Nephron progenitor cell (in vitro differentiated cells): ENCODE measurements around the gene TBCD.

ENCODE experiments used
- DNase-seq: peaks from one replicate; pipeline ENCODE4 v3.0.0; 2021
- H3K27ac Mint-ChIP-seq: 2 replicates; pipeline ENCODE4 v1.8.0; 2021; ENCODE audit warnings: mild to moderate bottlenecking, moderate library complexity, mixed read lengths
- H3K27me3 Mint-ChIP-seq: 2 replicates; pipeline ENCODE4 v1.8.0; 2021; ENCODE audit warnings: mild to moderate bottlenecking, low read depth, mixed read lengths; ENCODE audit not compliant: poor library complexity
- H3K36me3 Mint-ChIP-seq: 2 replicates; pipeline ENCODE4 v1.8.0; 2021; ENCODE audit warnings: low read depth, mixed read lengths
- H3K4me1 Mint-ChIP-seq: 2 replicates; pipeline ENCODE4 v1.8.0; 2021; ENCODE audit warnings: mixed read lengths
- H3K4me3 Mint-ChIP-seq: 2 replicates; pipeline ENCODE4 v1.8.0; 2021; ENCODE audit warnings: mild to moderate bottlenecking, moderate library complexity, mixed read lengths
- H3K9me3 Mint-ChIP-seq: 2 replicates; pipeline ENCODE4 v1.8.0; 2021; ENCODE audit warnings: mild to moderate bottlenecking, moderate library complexity, mixed read lengths
- CTCF ChIP-seq: fragments of 200-600 bp; sonication (generic); IDR thresholded peaks from 2 replicates; pipeline ENCODE4 v1.5.0; 2021; ENCODE audit warnings: antibody characterized with exemption

TBCD gene

GRCh38 chr17:82926716-82927115 lies 174.9 kb downstream of the TBCD start:
- Mint-ChIP-seq H3K36me3 (peaks cover 53% of the 10 kb centered on the region), H3K4me1 (peaks cover 19% of the 10 kb centered on the region), H3K4me3 (no peak overlapping the region), H3K27ac (peak overlapping the region; percentile 64), H3K27me3 (peaks cover 5% of the 10 kb centered on the region), H3K9me3 (no peaks in the 10 kb centered on the region)
- DNase-seq = no peak
- TF ChIP-seq CTCF = no peak

- no peak for TF ChIP-seq CTCF
- Mint-ChIP-seq H3K4me1 (peaks cover 25% of the 10 kb centered on the region), H3K9me3 (no peaks in the 10 kb centered on the region), H3K27ac (no peak overlapping the region), H3K27me3 (peaks cover 5% of the 10 kb centered on the region), H3K36me3 (peaks cover 55% of the 10 kb centered on the region), H3K4me3 (no peak overlapping the region)
- DNase-seq = no peak
Measured at GRCh38 chr17:82927311-82927660, 175.4 kb downstream of the TBCD start.

GRCh38 chr17:82927661-82928601 lies 176.1 kb downstream of the TBCD start:
- Mint-ChIP-seq H3K4me3 (no peak overlapping the region), H3K4me1 (peaks cover 28% of the 10 kb centered on the region), H3K27ac (no peak overlapping the region), H3K27me3 (peaks cover 5% of the 10 kb centered on the region), H3K9me3 (no peaks in the 10 kb centered on the region), H3K36me3 (peaks cover 60% of the 10 kb centered on the region)
- DNase-seq = no peak
- no peak for TF ChIP-seq CTCF

GRCh38 chr17:82929011-82929622 lies 177.3 kb downstream of the TBCD start:
- no peak for TF ChIP-seq CTCF
- H3K4me1 Mint-ChIP-seq = peaks cover 19% of the 10 kb centered on the region
- H3K27me3 Mint-ChIP-seq = peaks cover 5% of the 10 kb centered on the region
- DNase-seq = no peak
- H3K36me3 Mint-ChIP-seq = peaks cover 61% of the 10 kb centered on the region
- peak overlapping the region; percentile 36 for H3K27ac Mint-ChIP-seq
- no peak overlapping the region for H3K4me3 Mint-ChIP-seq
- H3K9me3 Mint-ChIP-seq = no peaks in the 10 kb centered on the region

GRCh38 chr17:82929676-82930042 lies 177.8 kb downstream of the TBCD start:
- H3K27ac Mint-ChIP-seq = peak overlapping the region; percentile 36
- H3K36me3 Mint-ChIP-seq = peaks cover 61% of the 10 kb centered on the region
- H3K4me1 Mint-ChIP-seq = peaks cover 19% of the 10 kb centered on the region
- peaks cover 5% of the 10 kb centered on the region for H3K27me3 Mint-ChIP-seq
- DNase-seq = no peak
- TF ChIP-seq CTCF = no peak
- no peaks in the 10 kb centered on the region for H3K9me3 Mint-ChIP-seq
- no peak overlapping the region for H3K4me3 Mint-ChIP-seq
